ENCODE data around the gene OLFM4.

OLFM4 gene

GRCh38 chr13:53038993-53039392 is 10.4 kb downstream of the OLFM4 start:
- Histone ChIP-seq H3K4me1 (ENCODE audit: control insufficient read depth, insufficient read depth, low read length) (peaks cover 4% of the 10 kb centered on the region), H3K27me3 (ENCODE audit: control insufficient read depth, insufficient read depth, low read length, poor library complexity, severe bottlenecking) (no peaks in the 10 kb centered on the region), H3K36me3 (ENCODE audit: control insufficient read depth, insufficient read depth, low read length) (no peaks in the 10 kb centered on the region), H3K9me3 (ENCODE audit: control insufficient read depth, low read length) (no peaks in the 10 kb centered on the region), H3K27ac (ENCODE audit: insufficient read depth, low read depth, low read length, poor library complexity, severe bottlenecking) (no peak overlapping the region), H3K4me3 (ENCODE audit: insufficient read depth, low read depth, low read length) (no peak overlapping the region)
- 93 to 98% methylated on average over 1 of the region's 1 CpG for WGBS, 2 experiments

- 85% methylated on average over 3 of the region's 3 CpGs for WGBS, 2 experiments
- Histone ChIP-seq H3K9me3 (ENCODE audit: control insufficient read depth, low read length) (no peaks in the 10 kb centered on the region), H3K27me3 (ENCODE audit: control insufficient read depth, insufficient read depth, low read length, poor library complexity, severe bottlenecking) (no peaks in the 10 kb centered on the region), H3K27ac (ENCODE audit: insufficient read depth, low read depth, low read length, poor library complexity, severe bottlenecking) (no peak overlapping the region), H3K4me3 (ENCODE audit: insufficient read depth, low read depth, low read length) (no peak overlapping the region), H3K4me1 (ENCODE audit: control insufficient read depth, insufficient read depth, low read length) (peaks cover 8% of the 10 kb centered on the region), H3K36me3 (ENCODE audit: control insufficient read depth, insufficient read depth, low read length) (no peaks in the 10 kb centered on the region)
These were observed 13.4 kb downstream of the OLFM4 start for GRCh38 chr13:53041968-53042516.

- no peak overlapping the region for H3K4me3 ChIP-seq (ENCODE audit: insufficient read depth, low read depth, low read length)
- H3K4me1 ChIP-seq (ENCODE audit: control insufficient read depth, insufficient read depth, low read length), result peaks cover 8% of the 10 kb centered on the region
- no peak overlapping the region for H3K27ac ChIP-seq (ENCODE audit: insufficient read depth, low read depth, low read length, poor library complexity, severe bottlenecking)
- no peaks in the 10 kb centered on the region for H3K9me3 ChIP-seq (ENCODE audit: control insufficient read depth, low read length)
- H3K36me3 ChIP-seq (ENCODE audit: control insufficient read depth, insufficient read depth, low read length), result no peaks in the 10 kb centered on the region
- 71 to 74% methylated on average over 3 to 4 of the region's 4 CpGs for WGBS, 2 experiments
- H3K27me3 ChIP-seq (ENCODE audit: control insufficient read depth, insufficient read depth, low read length, poor library complexity, severe bottlenecking), result no peaks in the 10 kb centered on the region
These were observed 14.3 kb downstream of the OLFM4 start for GRCh38 chr13:53042877-53043276.

GRCh38 chr13:53043398-53043797 is 14.8 kb downstream of the OLFM4 start:
- no peaks in the 10 kb centered on the region for H3K27me3 ChIP-seq (ENCODE audit: control insufficient read depth, insufficient read depth, low read length, poor library complexity, severe bottlenecking)
- H3K9me3 ChIP-seq (ENCODE audit: control insufficient read depth, low read length), result no peaks in the 10 kb centered on the region
- no peak overlapping the region for H3K27ac ChIP-seq (ENCODE audit: insufficient read depth, low read depth, low read length, poor library complexity, severe bottlenecking)
- H3K36me3 ChIP-seq (ENCODE audit: control insufficient read depth, insufficient read depth, low read length), result no peaks in the 10 kb centered on the region
- WGBS, 2 experiments, result 58 to 67% methylated on average over 2 of the region's 2 CpGs
- peaks cover 8% of the 10 kb centered on the region for H3K4me1 ChIP-seq (ENCODE audit: control insufficient read depth, insufficient read depth, low read length)
- H3K4me3 ChIP-seq (ENCODE audit: insufficient read depth, low read depth, low read length), result no peak overlapping the region

DNA sequence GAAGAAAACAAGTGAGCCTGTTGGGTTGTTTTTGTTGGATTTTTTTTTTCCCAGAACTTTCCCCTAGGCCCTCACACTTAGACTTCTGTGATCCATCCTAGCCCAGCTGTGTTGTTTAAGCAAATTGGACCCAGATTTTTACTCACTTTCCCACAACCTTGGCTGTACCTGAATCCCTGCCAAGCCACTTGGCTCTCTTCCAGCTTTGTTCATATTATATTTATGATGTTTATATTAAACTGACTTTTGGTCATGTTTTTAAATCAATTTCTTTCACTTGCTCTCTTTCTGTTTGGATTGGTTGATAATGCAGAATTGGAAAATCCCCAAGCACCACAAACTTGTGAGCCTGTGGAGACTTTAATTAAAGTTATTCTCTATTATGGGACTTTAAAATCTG is 16.6 kb downstream of the OLFM4 start:
- peaks cover 8% of the 10 kb centered on the region for H3K4me1 ChIP-seq (ENCODE audit: control insufficient read depth, insufficient read depth, low read length)
- no peak overlapping the region for H3K27ac ChIP-seq (ENCODE audit: insufficient read depth, low read depth, low read length, poor library complexity, severe bottlenecking)
- H3K27me3 ChIP-seq (ENCODE audit: control insufficient read depth, insufficient read depth, low read length, poor library complexity, severe bottlenecking), result no peaks in the 10 kb centered on the region
- H3K36me3 ChIP-seq (ENCODE audit: control insufficient read depth, insufficient read depth, low read length), result no peaks in the 10 kb centered on the region
- no peak overlapping the region for H3K4me3 ChIP-seq (ENCODE audit: insufficient read depth, low read depth, low read length)
- no peaks in the 10 kb centered on the region for H3K9me3 ChIP-seq (ENCODE audit: control insufficient read depth, low read length)

GRCh38 chr13:53048880-53049279 is 20.3 kb downstream of the OLFM4 start:
- WGBS, 2 experiments, result 95 to 99% methylated on average over 4 of the region's 4 CpGs
- no peak overlapping the region for H3K4me3 ChIP-seq (ENCODE audit: insufficient read depth, low read depth, low read length)
- H3K27me3 ChIP-seq (ENCODE audit: control insufficient read depth, insufficient read depth, low read length, poor library complexity, severe bottlenecking), result no peaks in the 10 kb centered on the region
- H3K9me3 ChIP-seq (ENCODE audit: control insufficient read depth, low read length), result no peaks in the 10 kb centered on the region
- no peaks in the 10 kb centered on the region for H3K36me3 ChIP-seq (ENCODE audit: control insufficient read depth, insufficient read depth, low read length)
- H3K27ac ChIP-seq (ENCODE audit: insufficient read depth, low read depth, low read length, poor library complexity, severe bottlenecking), result no peak overlapping the region
- H3K4me1 ChIP-seq (ENCODE audit: control insufficient read depth, insufficient read depth, low read length), result peaks cover 13% of the 10 kb centered on the region

- Histone ChIP-seq H3K27me3 (ENCODE audit: control insufficient read depth, insufficient read depth, low read length, poor library complexity, severe bottlenecking) (no peaks in the 10 kb centered on the region), H3K4me3 (ENCODE audit: insufficient read depth, low read depth, low read length) (no peak overlapping the region), H3K4me1 (ENCODE audit: control insufficient read depth, insufficient read depth, low read length) (peaks cover 6% of the 10 kb centered on the region), H3K9me3 (ENCODE audit: control insufficient read depth, low read length) (no peaks in the 10 kb centered on the region), H3K36me3 (ENCODE audit: control insufficient read depth, insufficient read depth, low read length) (no peaks in the 10 kb centered on the region), H3K27ac (ENCODE audit: insufficient read depth, low read depth, low read length, poor library complexity, severe bottlenecking) (no peak overlapping the region)
- WGBS, 2 experiments, result 89 to 96% methylated on average over 7 of the region's 7 CpGs
These were observed 21.5 kb downstream of the OLFM4 start for GRCh38 chr13:53050151-53050550.

DNA sequence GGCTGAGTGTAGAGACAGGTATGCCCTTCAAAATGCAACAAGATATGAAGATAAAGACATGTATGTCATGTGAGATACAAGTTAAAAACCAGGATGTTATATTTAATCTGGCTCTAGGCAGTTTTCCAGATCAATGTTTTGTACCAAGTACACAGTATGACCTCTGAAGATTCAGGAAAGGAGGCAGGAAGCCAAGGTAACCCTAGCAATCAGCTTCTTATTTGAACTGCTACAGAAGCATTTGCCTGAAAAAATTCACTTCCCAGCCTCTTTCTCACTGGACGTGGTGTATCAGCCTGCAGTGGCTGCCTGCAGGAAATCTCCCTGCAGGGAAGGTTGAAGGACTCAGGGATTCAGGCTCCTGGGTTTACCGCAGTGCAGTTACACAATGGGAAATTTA is 24.1 kb downstream of the OLFM4 start:
- 40 to 61% methylated on average over 2 of the region's 2 CpGs for WGBS, 2 experiments
- Histone ChIP-seq H3K27me3 (ENCODE audit: control insufficient read depth, insufficient read depth, low read length, poor library complexity, severe bottlenecking) (no peaks in the 10 kb centered on the region), H3K9me3 (ENCODE audit: control insufficient read depth, low read length) (no peaks in the 10 kb centered on the region), H3K27ac (ENCODE audit: insufficient read depth, low read depth, low read length, poor library complexity, severe bottlenecking) (no peak overlapping the region), H3K36me3 (ENCODE audit: control insufficient read depth, insufficient read depth, low read length) (no peaks in the 10 kb centered on the region), H3K4me3 (ENCODE audit: insufficient read depth, low read depth, low read length) (no peak overlapping the region), H3K4me1 (ENCODE audit: control insufficient read depth, insufficient read depth, low read length) (peaks cover 5% of the 10 kb centered on the region)

GRCh38 chr13:53054569-53054968 is 26.0 kb downstream of the OLFM4 start:
- Histone ChIP-seq H3K27ac (ENCODE audit: insufficient read depth, low read depth, low read length, poor library complexity, severe bottlenecking) (no peak overlapping the region), H3K9me3 (ENCODE audit: control insufficient read depth, low read length) (no peaks in the 10 kb centered on the region), H3K4me3 (ENCODE audit: insufficient read depth, low read depth, low read length) (no peak overlapping the region), H3K36me3 (ENCODE audit: control insufficient read depth, insufficient read depth, low read length) (no peaks in the 10 kb centered on the region), H3K27me3 (ENCODE audit: control insufficient read depth, insufficient read depth, low read length, poor library complexity, severe bottlenecking) (no peaks in the 10 kb centered on the region), H3K4me1 (ENCODE audit: control insufficient read depth, insufficient read depth, low read length) (peaks cover 5% of the 10 kb centered on the region)
- 93% methylated on average over 4 of the region's 4 CpGs for WGBS, 2 experiments

DNA sequence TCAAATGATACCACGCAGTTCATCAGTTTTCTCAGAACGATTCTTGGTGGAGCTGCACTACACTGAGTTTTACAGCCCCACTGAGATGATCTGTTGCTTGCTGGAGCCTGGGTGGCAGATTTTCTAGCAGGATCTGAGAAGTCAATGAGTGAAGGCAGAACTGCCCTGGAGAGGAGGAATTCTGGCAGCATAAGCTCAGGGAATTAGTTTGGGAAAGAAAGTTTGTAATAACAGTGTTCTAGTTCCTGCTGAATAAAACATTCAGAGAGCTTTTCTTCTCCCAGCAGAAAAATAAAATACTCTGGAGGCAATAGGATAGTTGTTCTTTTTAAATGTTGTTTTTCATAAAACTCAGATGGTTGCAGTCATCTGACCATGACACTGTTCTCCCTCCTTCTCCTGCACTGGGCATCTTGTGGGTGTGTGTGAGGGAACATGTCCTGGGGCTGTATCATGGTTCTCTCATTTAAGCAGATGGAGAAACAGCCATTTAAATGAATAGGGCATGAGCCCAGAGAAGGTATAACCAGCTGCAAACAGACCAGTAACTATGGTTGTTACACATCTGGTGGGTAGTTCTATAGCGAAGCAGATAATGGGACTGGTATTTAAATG is 29.6 kb downstream of the OLFM4 start:
- WGBS, 2 experiments, result 95 to 96% methylated on average over 3 of the region's 3 CpGs
- Histone ChIP-seq H3K36me3 (ENCODE audit: control insufficient read depth, insufficient read depth, low read length) (no peaks in the 10 kb centered on the region), H3K4me3 (ENCODE audit: insufficient read depth, low read depth, low read length) (no peak overlapping the region), H3K27me3 (ENCODE audit: control insufficient read depth, insufficient read depth, low read length, poor library complexity, severe bottlenecking) (no peaks in the 10 kb centered on the region), H3K4me1 (ENCODE audit: control insufficient read depth, insufficient read depth, low read length) (peaks cover 4% of the 10 kb centered on the region), H3K27ac (ENCODE audit: insufficient read depth, low read depth, low read length, poor library complexity, severe bottlenecking) (no peak overlapping the region), H3K9me3 (ENCODE audit: control insufficient read depth, low read length) (no peaks in the 10 kb centered on the region)

Data from ectodermal cell (in vitro differentiated cells).